CD4-positive, CD25-positive, alpha-beta regulatory T cell (primary cell): ENCODE results near the gene COL5A1. TPM values are rescaled to one million over a fixed set of nuclear protein-coding genes. Genes with fewer than 3 reads are reported as not detected.

ENCODE experiments used
- ATAC-seq, 2 donors: fragments of 150-1000 bp; cut with Tn5 transposase; one replicate each; pipeline ENCODE4 v1.10.0; 2021; ENCODE audit warnings: low read depth in 2 of 2, moderate number of reproducible peaks in 2 of 2, moderate library complexity in 1 of 2
- DNase-seq, 3 donors: peaks; one replicate each; pipeline versions ENCODE4 v3.0.0 to v3.0.0-alpha.2; 2012 to 2022; ENCODE audit warnings: mixed read lengths in 1 of 3
- H3K27ac ChIP-seq: one replicate; pipeline ENCODE4 v1.7.0; 2013; ENCODE audit warnings: mild to moderate bottlenecking, low read length; ENCODE audit not compliant: insufficient read depth, poor library complexity, severe bottlenecking
- H3K27me3 ChIP-seq: one replicate; pipeline ENCODE4 v1.7.0; 2013; ENCODE audit warnings: low read length; ENCODE audit not compliant: control insufficient read depth, insufficient read depth
- H3K36me3 ChIP-seq: one replicate; pipeline ENCODE4 v1.7.0; 2013; ENCODE audit warnings: mild to moderate bottlenecking, low read length, moderate library complexity; ENCODE audit not compliant: control insufficient read depth, insufficient read depth
- H3K4me1 ChIP-seq: 2 replicates; pipeline ENCODE4 v1.7.0; 2013; ENCODE audit warnings: mild to moderate bottlenecking, low read length; ENCODE audit not compliant: insufficient read depth, control insufficient read depth, poor library complexity, severe bottlenecking
- H3K4me3 ChIP-seq: one replicate; pipeline ENCODE4 v1.7.0; 2013; ENCODE audit warnings: low read depth, mild to moderate bottlenecking, low read length, moderate library complexity
- H3K9me3 ChIP-seq, 2 experiments: 1 replicate in 1 of 2; 2 replicates in 1 of 2; pipeline ENCODE4 v1.7.0; 2013; ENCODE audit warnings: low read length in 2 of 2, mild to moderate bottlenecking in 1 of 2, moderate library complexity in 1 of 2; ENCODE audit not compliant: control insufficient read depth in 2 of 2
- H3K27ac Mint-ChIP-seq, 3 donors: one replicate each; pipeline ENCODE4 v1.8.0; 2020 to 2022; ENCODE audit warnings: mild to moderate bottlenecking in 3 of 3, mixed read lengths in 3 of 3, moderate library complexity in 2 of 3
- H3K27me3 Mint-ChIP-seq: one replicate; pipeline ENCODE4 v1.8.0; 2022; ENCODE audit warnings: mild to moderate bottlenecking, mixed read lengths
- H3K36me3 Mint-ChIP-seq: one replicate; pipeline ENCODE4 v1.8.0; 2020; ENCODE audit warnings: mixed read lengths
- H3K4me1 Mint-ChIP-seq, 4 donors: one replicate each; pipeline ENCODE4 v1.8.0; 2020 to 2022; ENCODE audit warnings: mixed read lengths in 4 of 4, mild to moderate bottlenecking in 1 of 4
- H3K4me3 Mint-ChIP-seq, 4 donors: one replicate each; pipeline ENCODE4 v1.8.0; 2020 to 2022; ENCODE audit warnings: mild to moderate bottlenecking in 4 of 4, mixed read lengths in 4 of 4, moderate library complexity in 3 of 4
- H3K9me3 Mint-ChIP-seq, 7 donors: one replicate each; pipeline ENCODE4 v1.8.0; 2020 to 2022; ENCODE audit warnings: mixed read lengths in 7 of 7, mild to moderate bottlenecking in 3 of 7, moderate library complexity in 2 of 7
- polyA plus RNA-seq, 4 donors: library from polyadenylated mRNA; unstranded; fragments of 300-500 nt; fragmentation: Illumina TruSeq; gene quantifications; one replicate each; pipeline ENCODE4 v1.2.3, GENCODE V29; 2021
- total RNA-seq: library from RNA; stranded (reverse); gene quantifications from one replicate; pipeline ENCODE4 v1.2.3, GENCODE V29; 2022

COL5A1 gene
- total and polyA plus RNA-seq, 5 donors from 2014 or later = 0.02 to 1.7 (median 0.10) TPM; not detected in 2

GRCh38 chr9:134766587-134766986, 125.0 kb downstream of the COL5A1 start:
- Mint-ChIP-seq H3K27ac (no peak overlapping the region), H3K4me3 (no peak overlapping the region), H3K36me3 (no peaks in the 10 kb centered on the region), H3K27me3 (no peaks in the 10 kb centered on the region), H3K4me1 (peaks cover 0 to 3% (median 0%) of the 10 kb centered on the region in 4 donors), H3K9me3 (peaks cover 0 to 1% (median 0%) of the 10 kb centered on the region in 7 donors)
- H3K4me1 ChIP-seq = no peaks in the 10 kb centered on the region
- no peak overlapping the region for H3K4me3 ChIP-seq
- no peaks in the 10 kb centered on the region for H3K27me3 ChIP-seq
- H3K27ac ChIP-seq = no peak overlapping the region
- DNase-seq (no peak), ATAC-seq (no peak)
- no peaks in the 10 kb centered on the region for H3K9me3 ChIP-seq
- no peaks in the 10 kb centered on the region for H3K36me3 ChIP-seq

DNA sequence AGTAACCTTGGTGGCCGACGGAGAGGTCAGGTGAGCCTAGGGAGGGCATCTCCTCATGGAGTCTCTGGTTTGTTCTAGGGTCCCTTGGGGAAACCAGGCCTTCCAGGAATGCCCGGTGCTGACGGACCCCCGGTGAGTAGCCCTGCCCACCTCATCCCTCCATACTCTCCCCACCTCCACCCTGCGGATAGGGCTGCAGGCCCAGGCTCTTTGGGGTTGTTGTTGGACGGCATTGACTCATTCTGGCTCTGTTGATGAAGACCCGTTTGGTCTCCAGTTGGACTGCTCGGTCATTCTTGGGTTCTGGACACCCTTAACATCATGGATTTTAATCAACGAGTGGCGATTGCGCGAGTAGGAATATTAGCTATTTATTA, 126.7 kb downstream of the COL5A1 start:
- Histone ChIP-seq H3K27me3 (no peaks in the 10 kb centered on the region), H3K9me3 (no peaks in the 10 kb centered on the region), H3K36me3 (no peaks in the 10 kb centered on the region), H3K4me3 (no peak overlapping the region), H3K4me1 (no peaks in the 10 kb centered on the region), H3K27ac (no peak overlapping the region)
- Mint-ChIP-seq H3K9me3 (no peaks in the 10 kb centered on the region), H3K4me1 (peaks cover 0 to 3% (median 0%) of the 10 kb centered on the region in 4 donors), H3K36me3 (no peaks in the 10 kb centered on the region), H3K4me3 (no peak overlapping the region), H3K27ac (no peak overlapping the region), H3K27me3 (peaks cover 4% of the 10 kb centered on the region)
- DNase-seq = no peak
- no peak for ATAC-seq

- no peak overlapping the region for H3K27ac Mint-ChIP-seq
These were observed 127.2 kb downstream of the COL5A1 start for GRCh38 chr9:134768709-134769351.

DNA sequence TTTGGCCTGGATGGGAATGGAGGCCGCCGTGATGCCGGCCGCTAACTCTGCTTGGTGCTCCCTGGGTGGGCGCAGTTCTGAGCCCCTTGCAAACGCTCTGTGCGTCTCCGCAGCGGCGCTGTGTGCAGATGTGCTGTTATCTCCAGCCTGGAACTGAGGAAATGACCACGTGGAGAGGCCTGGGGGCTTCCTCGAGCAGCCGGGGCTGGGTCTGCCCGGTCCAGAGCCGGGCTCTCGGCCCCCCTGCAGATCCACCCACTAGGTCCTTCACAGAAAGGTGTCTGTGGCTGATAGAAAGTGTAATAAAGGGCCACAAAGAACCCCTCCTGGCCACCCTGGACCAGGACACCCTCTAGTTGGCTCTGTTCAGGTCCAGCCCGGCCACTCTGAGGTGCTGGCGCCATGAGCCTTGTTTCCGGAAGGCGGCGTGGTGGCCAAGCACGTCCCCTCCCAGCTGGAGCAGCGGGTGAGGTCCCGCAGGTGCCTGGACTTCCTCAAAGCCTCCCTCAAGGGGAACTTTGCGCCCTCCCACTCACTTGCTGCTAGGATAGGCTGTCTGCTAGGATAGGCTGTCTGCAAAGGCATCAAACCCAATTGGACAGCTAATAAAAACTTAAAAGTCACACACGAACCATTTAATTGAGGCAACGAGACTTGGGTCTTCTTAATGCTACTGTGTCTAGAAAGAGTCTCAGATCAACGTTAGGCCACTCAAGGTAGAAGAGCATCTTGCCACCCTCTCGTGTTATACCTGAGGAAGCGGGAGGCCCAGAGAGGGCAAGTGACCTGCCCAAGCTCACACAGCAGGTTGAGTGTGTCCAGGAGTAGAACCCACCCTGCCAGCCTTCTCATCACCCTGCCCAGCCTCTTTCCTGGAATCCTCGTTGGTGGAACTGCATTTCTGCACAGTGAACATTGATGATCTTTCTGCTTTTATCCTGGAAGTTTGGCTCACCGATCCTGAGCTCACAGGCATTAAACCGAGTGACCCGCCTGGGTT, 129.7 kb downstream of the COL5A1 start:
- Mint-ChIP-seq H3K36me3 (no peaks in the 10 kb centered on the region), H3K9me3 (no peaks in the 10 kb centered on the region), H3K27me3 (peaks cover 4% of the 10 kb centered on the region), H3K4me3 (no peak overlapping the region), H3K4me1 (peaks cover 0 to 3% (median 0%) of the 10 kb centered on the region in 4 donors), H3K27ac (no peak overlapping the region)
- H3K27me3 ChIP-seq = no peaks in the 10 kb centered on the region
- no peak for DNase-seq
- H3K36me3 ChIP-seq = no peaks in the 10 kb centered on the region
- no peaks in the 10 kb centered on the region for H3K4me1 ChIP-seq
- H3K4me3 ChIP-seq = no peak overlapping the region
- no peak overlapping the region for H3K27ac ChIP-seq
- H3K9me3 ChIP-seq = no peaks in the 10 kb centered on the region
- no peak for ATAC-seq

More at GRCh38 chr9:134768709-134769351, 127.2 kb downstream of the COL5A1 start:
- Mint-ChIP-seq H3K4me1 (peaks cover 0 to 3% (median 0%) of the 10 kb centered on the region in 4 donors), H3K4me3 (no peak overlapping the region), H3K9me3 (no peaks in the 10 kb centered on the region), H3K27me3 (peaks cover 4% of the 10 kb centered on the region), H3K36me3 (no peaks in the 10 kb centered on the region)
- Histone ChIP-seq H3K4me1 (no peaks in the 10 kb centered on the region), H3K36me3 (no peaks in the 10 kb centered on the region), H3K27ac (no peak overlapping the region), H3K9me3 (no peaks in the 10 kb centered on the region), H3K27me3 (no peaks in the 10 kb centered on the region), H3K4me3 (no peak overlapping the region)
- DNase-seq (no peak), ATAC-seq (no peak)

DNA sequence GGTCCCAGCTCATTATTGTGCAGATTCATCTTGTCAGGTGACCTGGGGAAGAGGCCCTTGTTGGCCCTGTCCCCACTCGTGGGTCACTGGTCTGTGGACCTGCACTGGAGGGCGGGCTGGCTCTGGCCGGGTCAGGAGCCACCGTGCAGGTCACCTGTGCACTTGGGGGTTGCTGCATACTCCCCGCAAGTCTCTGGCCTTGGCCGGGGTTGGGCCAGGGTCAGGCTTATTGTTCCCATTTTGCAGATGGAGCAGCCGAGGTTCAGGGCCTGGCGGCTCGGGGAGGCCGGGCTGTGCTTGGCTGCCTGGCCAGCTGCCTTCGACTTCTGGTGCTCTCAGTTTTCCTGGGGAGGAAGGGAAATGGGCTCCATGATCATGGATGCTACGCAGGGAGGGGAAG, 130.7 kb downstream of the COL5A1 start:
- H3K4me3 Mint-ChIP-seq = no peak overlapping the region
- no peak overlapping the region for H3K27ac Mint-ChIP-seq
- no peaks in the 10 kb centered on the region for H3K36me3 Mint-ChIP-seq
- Histone ChIP-seq H3K27ac (no peak overlapping the region), H3K27me3 (no peaks in the 10 kb centered on the region), H3K4me3 (no peak overlapping the region), H3K4me1 (no peaks in the 10 kb centered on the region), H3K9me3 (no peaks in the 10 kb centered on the region), H3K36me3 (no peaks in the 10 kb centered on the region)
- H3K27me3 Mint-ChIP-seq = peaks cover 4% of the 10 kb centered on the region
- DNase-seq = no peak
- H3K9me3 Mint-ChIP-seq = no peaks in the 10 kb centered on the region
- no peak for ATAC-seq
- H3K4me1 Mint-ChIP-seq = peaks cover 0 to 3% (median 0%) of the 10 kb centered on the region in 4 donors

- H3K4me1 Mint-ChIP-seq = no peaks in the 10 kb centered on the region
- Histone ChIP-seq H3K4me1 (no peaks in the 10 kb centered on the region), H3K9me3 (no peaks in the 10 kb centered on the region), H3K36me3 (no peaks in the 10 kb centered on the region), H3K4me3 (no peak overlapping the region), H3K27me3 (no peaks in the 10 kb centered on the region), H3K27ac (no peak overlapping the region)
- no peak for DNase-seq
- H3K4me3 Mint-ChIP-seq = no peak overlapping the region
- no peak for ATAC-seq
- H3K36me3 Mint-ChIP-seq = no peaks in the 10 kb centered on the region
- H3K27me3 Mint-ChIP-seq = peaks cover 4% of the 10 kb centered on the region
- no peak overlapping the region for H3K27ac Mint-ChIP-seq
- H3K9me3 Mint-ChIP-seq = no peaks in the 10 kb centered on the region
These were observed 132.2 kb downstream of the COL5A1 start for GRCh38 chr9:134773842-134774241.

- ATAC-seq (no peak), DNase-seq (no peak)
- Mint-ChIP-seq H3K27ac (no peak overlapping the region), H3K4me3 (no peak overlapping the region), H3K27me3 (peaks cover 4% of the 10 kb centered on the region), H3K36me3 (no peaks in the 10 kb centered on the region), H3K9me3 (no peaks in the 10 kb centered on the region), H3K4me1 (no peaks in the 10 kb centered on the region)
- Histone ChIP-seq H3K4me1 (no peaks in the 10 kb centered on the region), H3K36me3 (no peaks in the 10 kb centered on the region), H3K27ac (no peak overlapping the region), H3K27me3 (no peaks in the 10 kb centered on the region), H3K4me3 (no peak overlapping the region), H3K9me3 (no peaks in the 10 kb centered on the region)
These were observed 132.8 kb downstream of the COL5A1 start for GRCh38 chr9:134774410-134774809.
